Measurements from ENCODE around the gene IFITM2.
A peak's percentile ranks its signal among the peaks of the same experiment; 100 is the strongest.
"Not testable (repeated sequence)": the region's sequence is repeated elsewhere in the genome, so short reads cannot be mapped to it uniquely, and the experiment has no call there.

The IFITM2 gene

GRCh38 chr11:327581-327923 lies 19.9 kb downstream of the IFITM2 start:
- DNase-seq = no peak

GRCh38 chr11:328012-328411 lies 20.4 kb downstream of the IFITM2 start:
- DNase-seq = no peak

GRCh38 chr11:328516-329100 lies 21.0 kb downstream of the IFITM2 start:
- not testable (repeated sequence) for DNase-seq

- no peak for DNase-seq
Measured at GRCh38 chr11:329886-330253, 22.3 kb downstream of the IFITM2 start.

GRCh38 chr11:330307-330693 lies 22.7 kb downstream of the IFITM2 start:
- no peak for DNase-seq

- no peak for DNase-seq
Measured at GRCh38 chr11:330694-331357, 23.2 kb downstream of the IFITM2 start.

- no peak for DNase-seq
Measured at GRCh38 chr11:331358-332060, 23.9 kb downstream of the IFITM2 start.

GRCh38 chr11:332651-333480 lies 25.2 kb downstream of the IFITM2 start:
- DNase-seq = no peak

- DNase-seq = not testable (repeated sequence)
Measured at GRCh38 chr11:333616-334263, 26.1 kb downstream of the IFITM2 start.

- no peak for DNase-seq
Measured at GRCh38 chr11:334264-334994, 26.8 kb downstream of the IFITM2 start.

- no peak for DNase-seq
Measured at GRCh38 chr11:335779-336658, 28.4 kb downstream of the IFITM2 start.

GRCh38 chr11:336659-337198 lies 29.1 kb downstream of the IFITM2 start:
- no peak for DNase-seq

GRCh38 chr11:337711-338110 lies 30.1 kb downstream of the IFITM2 start:
- DNase-seq = no peak

- no peak for DNase-seq
Measured at GRCh38 chr11:339963-340362, 32.3 kb downstream of the IFITM2 start.

- DNase-seq = no peak
Measured at GRCh38 chr11:340539-341512, 33.2 kb downstream of the IFITM2 start.

GRCh38 chr11:342328-342727 lies 34.7 kb downstream of the IFITM2 start:
- DNase-seq = no peak

GRCh38 chr11:344836-345578 lies 37.4 kb downstream of the IFITM2 start:
- DNase-seq = peak; percentile 65

- DNase-seq = no peak
Measured at GRCh38 chr11:346529-346928, 38.9 kb downstream of the IFITM2 start.
